ENCODE data around the gene PTP4A2. TPM values are rescaled to one million over a fixed set of nuclear protein-coding genes. Genes with fewer than 3 reads are reported as not detected.

The PTP4A2 gene
- polyA plus RNA-seq, 3 donors: 227 to 501 (median 294) TPM

GRCh38 chr1:31985430-31985829, 47.3 kb upstream of the PTP4A2 start:
- Histone ChIP-seq H3K79me2 (ENCODE audit: insufficient read depth, low read length) (no peaks in the 10 kb centered on the region), H3K36me3 (replicated peaks in 1 of 2; ENCODE audit: control insufficient read depth in 1 of 2, insufficient read depth in 2 of 2, low read length in 2 of 2) (no peaks in the 10 kb centered on the region), H3K4me2 (replicated peaks; ENCODE audit: extremely low read depth, low read length, poor library complexity, severe bottlenecking) (no peak overlapping the region), H3K4me1 (ENCODE audit: control insufficient read depth in 1 of 2, insufficient read depth in 2 of 2, low read length in 2 of 2) (peaks cover 22% of the 10 kb centered on the region in 2 donors), H2AFZ (ENCODE audit: insufficient read depth, low read depth, low read length, poor library complexity, severe bottlenecking) (peak overlapping the region; percentile 27), H3K27me3 (ENCODE audit: control insufficient read depth in 2 of 2, insufficient read depth in 2 of 2, low read length in 2 of 2) (no peaks in the 10 kb centered on the region), H3K9me3 (replicated peaks in 1 of 2; ENCODE audit: control insufficient read depth in 1 of 2, insufficient read depth in 1 of 2, low read length in 2 of 2) (no peaks in the 10 kb centered on the region), H3K4me3 (replicated peaks in 1 of 3; ENCODE audit: low read depth in 2 of 3, low read length in 3 of 3) (no peak overlapping the region), H3K9ac (ENCODE audit: insufficient read depth, low read length, poor library complexity, severe bottlenecking) (no peak overlapping the region), H4K20me1 (ENCODE audit: insufficient read depth, low read length) (no peaks in the 10 kb centered on the region), H3K27ac (ENCODE audit: low read depth in 1 of 2, low read length in 2 of 2) (no peak overlapping the region)
- intact Hi-C loops (cut with micrococcal nuclease): no loop called here
- peaks cover 31% of the 10 kb centered on the region for H3K4me1 Mint-ChIP-seq
- no peaks in the 10 kb centered on the region for H3K36me3 Mint-ChIP-seq
- peak in 1 of 3 donors; percentile 33 for DNase-seq
- H3K27me3 Mint-ChIP-seq (ENCODE audit: low read depth in 3 of 3): peaks cover 0 to 5% (median 0%) of the 10 kb centered on the region in 3 donors
- peaks cover 0 to 3% (median 0%) of the 10 kb centered on the region in 7 donors for H3K9me3 Mint-ChIP-seq
- H3K27ac Mint-ChIP-seq: peak overlapping the region in 1 of 7 donors; percentile 20
- no peak for TF ChIP-seq CTCF (IDR thresholded peaks at IDR 0.05)
- WGBS (ENCODE audit: insufficient coverage): no CpG with 5 or more reads among the region's 4 CpGs
- H3K4me3 Mint-ChIP-seq: no peak overlapping the region

GRCh38 chr1:31984419-31985347, 46.5 kb upstream of the PTP4A2 start:
- WGBS (ENCODE audit: insufficient coverage): 29% methylated on average over 1 of the region's 6 CpGs
- Mint-ChIP-seq H3K36me3 (no peaks in the 10 kb centered on the region), H3K27ac (peak overlapping the region in 1 of 7 donors; percentile 57), H3K4me3 (no peak overlapping the region), H3K9me3 (peaks cover 0 to 3% (median 0%) of the 10 kb centered on the region in 7 donors), H3K27me3 (ENCODE audit: low read depth in 3 of 3) (peaks cover 0 to 5% (median 0%) of the 10 kb centered on the region in 3 donors), H3K4me1 (peaks cover 32% of the 10 kb centered on the region)
- Histone ChIP-seq H3K36me3 (replicated peaks in 1 of 2; ENCODE audit: control insufficient read depth in 1 of 2, insufficient read depth in 2 of 2, low read length in 2 of 2) (no peaks in the 10 kb centered on the region), H3K27me3 (ENCODE audit: control insufficient read depth in 2 of 2, insufficient read depth in 2 of 2, low read length in 2 of 2) (no peaks in the 10 kb centered on the region), H3K79me2 (ENCODE audit: insufficient read depth, low read length) (no peaks in the 10 kb centered on the region), H3K27ac (ENCODE audit: low read depth in 1 of 2, low read length in 2 of 2) (no peak overlapping the region), H3K4me1 (ENCODE audit: control insufficient read depth in 1 of 2, insufficient read depth in 2 of 2, low read length in 2 of 2) (peaks cover 22 to 23% of the 10 kb centered on the region in 2 donors), H2AFZ (ENCODE audit: insufficient read depth, low read depth, low read length, poor library complexity, severe bottlenecking) (peak overlapping the region; percentile 27), H3K4me3 (replicated peaks in 1 of 3; ENCODE audit: low read depth in 2 of 3, low read length in 3 of 3) (no peak overlapping the region), H3K9me3 (replicated peaks in 1 of 2; ENCODE audit: control insufficient read depth in 1 of 2, insufficient read depth in 1 of 2, low read length in 2 of 2) (no peaks in the 10 kb centered on the region), H3K9ac (ENCODE audit: insufficient read depth, low read length, poor library complexity, severe bottlenecking) (no peak overlapping the region), H4K20me1 (ENCODE audit: insufficient read depth, low read length) (no peaks in the 10 kb centered on the region), H3K4me2 (replicated peaks; ENCODE audit: extremely low read depth, low read length, poor library complexity, severe bottlenecking) (no peak overlapping the region)
- TF ChIP-seq CTCF (IDR thresholded peaks at IDR 0.05): no peak
- no peak for DNase-seq
- intact Hi-C loops (cut with micrococcal nuclease): no loop called here

Measured in CD14-positive monocyte (primary cell).